Liver (tissue), 9 donors: ENCODE measurements around the gene SLA2. TPM values are rescaled to one million over a fixed set of nuclear protein-coding genes. Genes with fewer than 3 reads are reported as not detected.

Experiments
- DNase-seq: peaks from one replicate; pipeline ENCODE4 v3.0.0-alpha.2; 2017; ENCODE audit warnings: low spot score
- H3K27ac ChIP-seq, 2 donors: one replicate each; pipeline ENCODE4 v1.7.0; 2013; ENCODE audit warnings: inconsistent platforms in 2 of 2, low read length in 2 of 2, control low read depth in 1 of 2, low read depth in 1 of 2, mild to moderate bottlenecking in 1 of 2
- H3K27me3 ChIP-seq, 4 donors: one replicate each; pipeline versions ENCODE4 v1.6.1 to v1.7.0; 2013; ENCODE audit warnings: low read length in 3 of 4, inconsistent platforms in 1 of 4, mild to moderate bottlenecking in 1 of 4, moderate library complexity in 1 of 4; ENCODE audit not compliant: control insufficient read depth in 4 of 4, insufficient read depth in 4 of 4
- H3K36me3 ChIP-seq, 4 donors: one replicate each; pipeline versions ENCODE4 v1.6.1 to v1.7.0; 2013; ENCODE audit warnings: low read length in 3 of 4, mild to moderate bottlenecking in 3 of 4, low read depth in 1 of 4, moderate library complexity in 1 of 4; ENCODE audit not compliant: control insufficient read depth in 4 of 4, insufficient read depth in 3 of 4
- H3K4me1 ChIP-seq, 4 donors: one replicate each; pipeline versions ENCODE4 v1.6.1 to v1.7.0; 2013; ENCODE audit warnings: low read length in 3 of 4, mild to moderate bottlenecking in 3 of 4, moderate library complexity in 1 of 4; ENCODE audit not compliant: control insufficient read depth in 4 of 4, insufficient read depth in 4 of 4
- H3K4me3 ChIP-seq, 3 donors: one replicate each; pipeline versions ENCODE4 v1.6.1 to v1.7.0; 2013; ENCODE audit warnings: low read length in 3 of 3, control low read depth in 1 of 3, low read depth in 1 of 3, mild to moderate bottlenecking in 1 of 3
- H3K9ac ChIP-seq, 2 donors: one replicate each; pipeline ENCODE4 v1.7.0; 2013; ENCODE audit warnings: low read length in 2 of 2, mild to moderate bottlenecking in 2 of 2, moderate library complexity in 2 of 2, control low read depth in 1 of 2, low read depth in 1 of 2
- H3K9me3 ChIP-seq, 4 donors: one replicate each; pipeline versions ENCODE4 v1.6.1 to v1.7.0; 2013; ENCODE audit warnings: low read length in 3 of 4; ENCODE audit not compliant: control insufficient read depth in 4 of 4
- EGR1 ChIP-seq, 2 donors: IDR thresholded peaks; 2 replicates each; pipeline ENCODE4 v1.6.1; 2016 to 2018; ENCODE audit warnings: antibody characterized with exemption in 2 of 2, low read depth in 2 of 2
- FOXA1 ChIP-seq: IDR thresholded peaks from 2 replicates; pipeline ENCODE4 v1.6.1; 2016; ENCODE audit warnings: antibody characterized with exemption
- FOXA2 ChIP-seq: IDR thresholded peaks from 2 replicates; pipeline ENCODE4 v1.6.1; 2016; ENCODE audit warnings: antibody characterized with exemption
- GABPA ChIP-seq, 2 donors: IDR thresholded peaks in 1 of 2; conservative IDR thresholded peaks in 1 of 2; 2 replicates each; pipeline ENCODE4 v1.6.1; 2016; ENCODE audit warnings: antibody characterized with exemption in 2 of 2, mild to moderate bottlenecking in 1 of 2, moderate library complexity in 1 of 2
- HNF4A ChIP-seq, 2 donors: conservative IDR thresholded peaks; 2 replicates each; pipeline ENCODE4 v1.6.1; 2016; ENCODE audit warnings: antibody characterized with exemption in 2 of 2, mild to moderate bottlenecking in 2 of 2
- HNF4G ChIP-seq: IDR thresholded peaks from 2 replicates; pipeline ENCODE4 v1.6.1; 2016; ENCODE audit warnings: antibody characterized with exemption
- JUND ChIP-seq, 2 donors: IDR thresholded peaks; 2 replicates each; pipeline ENCODE4 v1.6.1; 2016; ENCODE audit warnings: antibody characterized with exemption in 2 of 2
- NR2F2 ChIP-seq: IDR thresholded peaks from 2 replicates; pipeline ENCODE4 v1.6.1; 2016; ENCODE audit warnings: antibody characterized with exemption
- RAD21 ChIP-seq, 2 donors: IDR thresholded peaks; 2 replicates each; pipeline ENCODE4 v1.6.1; 2016; ENCODE audit warnings: antibody characterized with exemption in 2 of 2, mild to moderate bottlenecking in 2 of 2
- RXRA ChIP-seq, 2 donors: IDR thresholded peaks; 2 replicates each; pipeline ENCODE4 v1.6.1; 2017 to 2018; ENCODE audit warnings: antibody characterized with exemption in 2 of 2, mild to moderate bottlenecking in 1 of 2
- SP1 ChIP-seq: IDR thresholded peaks from 2 replicates; pipeline ENCODE4 v1.6.1; 2018; ENCODE audit warnings: antibody characterized with exemption, mild to moderate bottlenecking
- TAF1 ChIP-seq: conservative IDR thresholded peaks from 2 replicates; pipeline ENCODE4 v1.6.1; 2016; ENCODE audit warnings: antibody characterized with exemption, mild to moderate bottlenecking
- YY1 ChIP-seq: IDR thresholded peaks from 2 replicates; pipeline ENCODE4 v1.6.1; 2016; ENCODE audit warnings: antibody characterized with exemption, mild to moderate bottlenecking
- WGBS: extraction: QIAGEN DNeasy Blood & Tissue Kit; methylation state at CpG from one replicate; pipeline ENCODE4 v1.1.7; 2013; 5-methylcytosine and 5-hydroxymethylcytosine counted together
- polyA plus RNA-seq, 2 donors: library from polyadenylated mRNA; stranded (reverse) in 1 of 2; unstranded in 1 of 2; fragments of 200-250 nt in 1 of 2; fragments of >200 nt in 1 of 2; fragmentation: Nextera tagmentation in 1 of 2; extraction: Ambion mirVana in 1 of 2; gene quantifications; one replicate each; pipeline versions ENCODE4 v1.2.1 to v1.2.3, GENCODE V29; 2013 to 2015
- total RNA-seq, 2 donors: library from RNA; depleted of rRNA; stranded (reverse); fragments of >200 nt; gene quantifications; one replicate each; pipeline ENCODE4 v1.2.3, GENCODE V29; 2014
- TF ChIP-seq, protein P1 (sequence below): IDR thresholded peaks from 2 replicates; pipeline ENCODE4 v1.6.1; 2016; ENCODE audit warnings: antibody characterized with exemption
- TF ChIP-seq, protein P2 (sequence below): IDR thresholded peaks from 2 replicates; pipeline ENCODE4 v1.6.1; 2016; ENCODE audit warnings: antibody characterized with exemption
- TF ChIP-seq, protein P3 (sequence below): IDR thresholded peaks from 2 replicates; pipeline ENCODE4 v1.6.1; 2016; ENCODE audit warnings: antibody characterized with exemption
- TF ChIP-seq, protein P4 (sequence below): fragments of 150-350 bp; IDR thresholded peaks from 2 replicates; pipeline ENCODE4 v1.5.1; 2017; ENCODE audit warnings: improper control_type of control experiment, low read depth, low read length; ENCODE audit not compliant: missing input control
- TF ChIP-seq, protein P5 (sequence below): IDR thresholded peaks from 2 replicates; pipeline ENCODE4 v1.6.1; 2016; ENCODE audit warnings: antibody characterized with exemption, mild to moderate bottlenecking
- donor health status: healthy.
- donor health status: healthy.
- donor health status: healthy.
- donor health status: healthy.
- donor health status: healthy.

The SLA2 gene
- total and polyA plus RNA-seq, 4 donors = 0.18 to 1.6 (median 0.41) TPM

DNA sequence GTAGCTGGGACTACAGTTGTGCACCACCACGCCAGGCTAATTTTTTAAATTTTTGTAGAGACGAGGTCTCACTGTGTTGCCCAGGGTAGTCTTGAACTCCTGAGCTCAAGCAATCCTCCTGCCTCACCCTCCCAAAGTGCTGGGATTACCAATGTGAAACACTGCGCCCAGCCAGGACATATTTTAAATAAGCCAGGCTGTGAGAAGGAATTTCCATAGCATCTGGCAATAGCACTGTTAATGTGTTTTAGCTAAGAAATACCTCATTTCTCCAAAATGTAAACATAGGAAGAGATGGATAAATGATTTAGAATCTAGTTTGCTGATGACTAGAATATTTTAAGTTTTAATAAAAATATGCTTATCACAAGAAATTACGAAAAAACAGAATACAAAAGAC, 27.0 kb upstream of the SLA2 start (continued):
- TF ChIP-seq, protein P1, sequence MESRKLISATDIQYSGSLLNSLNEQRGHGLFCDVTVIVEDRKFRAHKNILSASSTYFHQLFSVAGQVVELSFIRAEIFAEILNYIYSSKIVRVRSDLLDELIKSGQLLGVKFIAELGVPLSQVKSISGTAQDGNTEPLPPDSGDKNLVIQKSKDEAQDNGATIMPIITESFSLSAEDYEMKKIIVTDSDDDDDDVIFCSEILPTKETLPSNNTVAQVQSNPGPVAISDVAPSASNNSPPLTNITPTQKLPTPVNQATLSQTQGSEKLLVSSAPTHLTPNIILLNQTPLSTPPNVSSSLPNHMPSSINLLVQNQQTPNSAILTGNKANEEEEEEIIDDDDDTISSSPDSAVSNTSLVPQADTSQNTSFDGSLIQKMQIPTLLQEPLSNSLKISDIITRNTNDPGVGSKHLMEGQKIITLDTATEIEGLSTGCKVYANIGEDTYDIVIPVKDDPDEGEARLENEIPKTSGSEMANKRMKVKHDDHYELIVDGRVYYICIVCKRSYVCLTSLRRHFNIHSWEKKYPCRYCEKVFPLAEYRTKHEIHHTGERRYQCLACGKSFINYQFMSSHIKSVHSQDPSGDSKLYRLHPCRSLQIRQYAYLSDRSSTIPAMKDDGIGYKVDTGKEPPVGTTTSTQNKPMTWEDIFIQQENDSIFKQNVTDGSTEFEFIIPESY = no peak
- no peak for TF ChIP-seq SP1

DNA sequence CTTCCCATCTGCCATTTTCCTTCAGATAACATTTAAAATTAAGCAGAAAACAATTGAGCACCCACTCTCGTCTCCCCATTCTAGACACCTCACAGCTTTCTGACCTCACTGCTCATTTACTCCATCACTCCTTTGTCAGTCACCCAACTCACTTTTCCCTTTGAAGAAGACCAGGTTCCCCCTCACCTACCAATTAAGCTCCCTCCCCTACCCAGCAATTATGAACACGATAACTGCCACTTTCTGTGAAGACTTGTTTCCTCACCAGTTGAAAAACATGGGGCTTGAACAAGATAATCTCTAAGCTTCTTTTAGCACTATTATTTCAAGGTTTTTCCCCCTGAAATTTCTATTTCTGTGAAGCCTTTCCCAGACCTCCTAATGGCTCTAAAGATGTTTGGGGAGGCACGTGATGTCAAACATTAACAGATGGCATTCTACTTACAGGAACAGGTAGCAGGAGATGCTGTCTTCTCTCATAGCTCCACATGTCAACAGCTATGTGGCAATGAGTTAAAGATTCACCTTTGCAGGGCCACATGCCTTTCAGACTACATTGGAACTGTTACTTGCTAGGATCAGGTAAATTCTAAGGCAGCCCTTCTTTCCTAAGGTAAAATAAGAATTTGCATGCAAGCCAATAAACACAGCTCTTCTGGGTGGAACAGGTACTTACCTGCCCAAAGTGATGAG, 24.8 kb upstream of the SLA2 start:
- Histone ChIP-seq H3K9ac (no peak overlapping the region), H3K27ac (no peak overlapping the region), H3K36me3 (peaks cover 0 to 7% (median 2%) of the 10 kb centered on the region in 4 donors), H3K4me3 (no peak overlapping the region), H3K4me1 (peaks cover 0 to 1% (median 0%) of the 10 kb centered on the region in 4 donors), H3K9me3 (no peaks in the 10 kb centered on the region), H3K27me3 (no peaks in the 10 kb centered on the region)
- WGBS = 93% methylated on average over 3 of the region's 3 CpGs
- no peak for DNase-seq
- TF ChIP-seq, protein P2, sequence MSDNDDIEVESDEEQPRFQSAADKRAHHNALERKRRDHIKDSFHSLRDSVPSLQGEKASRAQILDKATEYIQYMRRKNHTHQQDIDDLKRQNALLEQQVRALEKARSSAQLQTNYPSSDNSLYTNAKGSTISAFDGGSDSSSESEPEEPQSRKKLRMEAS = no peak
- TF ChIP-seq, protein P1 = no peak
- TF ChIP-seq TAF1 = no peak
- no peak for TF ChIP-seq YY1
- TF ChIP-seq, protein P3, sequence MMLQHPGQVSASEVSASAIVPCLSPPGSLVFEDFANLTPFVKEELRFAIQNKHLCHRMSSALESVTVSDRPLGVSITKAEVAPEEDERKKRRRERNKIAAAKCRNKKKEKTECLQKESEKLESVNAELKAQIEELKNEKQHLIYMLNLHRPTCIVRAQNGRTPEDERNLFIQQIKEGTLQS = no peak
- TF ChIP-seq RXRA (IDR thresholded peaks at IDR 0.05) = no peak
- TF ChIP-seq, protein P4, sequence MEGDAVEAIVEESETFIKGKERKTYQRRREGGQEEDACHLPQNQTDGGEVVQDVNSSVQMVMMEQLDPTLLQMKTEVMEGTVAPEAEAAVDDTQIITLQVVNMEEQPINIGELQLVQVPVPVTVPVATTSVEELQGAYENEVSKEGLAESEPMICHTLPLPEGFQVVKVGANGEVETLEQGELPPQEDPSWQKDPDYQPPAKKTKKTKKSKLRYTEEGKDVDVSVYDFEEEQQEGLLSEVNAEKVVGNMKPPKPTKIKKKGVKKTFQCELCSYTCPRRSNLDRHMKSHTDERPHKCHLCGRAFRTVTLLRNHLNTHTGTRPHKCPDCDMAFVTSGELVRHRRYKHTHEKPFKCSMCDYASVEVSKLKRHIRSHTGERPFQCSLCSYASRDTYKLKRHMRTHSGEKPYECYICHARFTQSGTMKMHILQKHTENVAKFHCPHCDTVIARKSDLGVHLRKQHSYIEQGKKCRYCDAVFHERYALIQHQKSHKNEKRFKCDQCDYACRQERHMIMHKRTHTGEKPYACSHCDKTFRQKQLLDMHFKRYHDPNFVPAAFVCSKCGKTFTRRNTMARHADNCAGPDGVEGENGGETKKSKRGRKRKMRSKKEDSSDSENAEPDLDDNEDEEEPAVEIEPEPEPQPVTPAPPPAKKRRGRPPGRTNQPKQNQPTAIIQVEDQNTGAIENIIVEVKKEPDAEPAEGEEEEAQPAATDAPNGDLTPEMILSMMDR = no peak
- TF ChIP-seq, protein P5, sequence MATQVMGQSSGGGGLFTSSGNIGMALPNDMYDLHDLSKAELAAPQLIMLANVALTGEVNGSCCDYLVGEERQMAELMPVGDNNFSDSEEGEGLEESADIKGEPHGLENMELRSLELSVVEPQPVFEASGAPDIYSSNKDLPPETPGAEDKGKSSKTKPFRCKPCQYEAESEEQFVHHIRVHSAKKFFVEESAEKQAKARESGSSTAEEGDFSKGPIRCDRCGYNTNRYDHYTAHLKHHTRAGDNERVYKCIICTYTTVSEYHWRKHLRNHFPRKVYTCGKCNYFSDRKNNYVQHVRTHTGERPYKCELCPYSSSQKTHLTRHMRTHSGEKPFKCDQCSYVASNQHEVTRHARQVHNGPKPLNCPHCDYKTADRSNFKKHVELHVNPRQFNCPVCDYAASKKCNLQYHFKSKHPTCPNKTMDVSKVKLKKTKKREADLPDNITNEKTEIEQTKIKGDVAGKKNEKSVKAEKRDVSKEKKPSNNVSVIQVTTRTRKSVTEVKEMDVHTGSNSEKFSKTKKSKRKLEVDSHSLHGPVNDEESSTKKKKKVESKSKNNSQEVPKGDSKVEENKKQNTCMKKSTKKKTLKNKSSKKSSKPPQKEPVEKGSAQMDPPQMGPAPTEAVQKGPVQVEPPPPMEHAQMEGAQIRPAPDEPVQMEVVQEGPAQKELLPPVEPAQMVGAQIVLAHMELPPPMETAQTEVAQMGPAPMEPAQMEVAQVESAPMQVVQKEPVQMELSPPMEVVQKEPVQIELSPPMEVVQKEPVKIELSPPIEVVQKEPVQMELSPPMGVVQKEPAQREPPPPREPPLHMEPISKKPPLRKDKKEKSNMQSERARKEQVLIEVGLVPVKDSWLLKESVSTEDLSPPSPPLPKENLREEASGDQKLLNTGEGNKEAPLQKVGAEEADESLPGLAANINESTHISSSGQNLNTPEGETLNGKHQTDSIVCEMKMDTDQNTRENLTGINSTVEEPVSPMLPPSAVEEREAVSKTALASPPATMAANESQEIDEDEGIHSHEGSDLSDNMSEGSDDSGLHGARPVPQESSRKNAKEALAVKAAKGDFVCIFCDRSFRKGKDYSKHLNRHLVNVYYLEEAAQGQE = no peak
- no peak for TF ChIP-seq FOXA2
- no peak for TF ChIP-seq EGR1 (IDR thresholded peaks at IDR 0.05; ENCODE audit: low read depth in 2 of 2)
- no peak for TF ChIP-seq SP1
- TF ChIP-seq RAD21 (IDR thresholded peaks at IDR 0.05) = no peak
- TF ChIP-seq HNF4G = no peak
- TF ChIP-seq HNF4A (conservative IDR thresholded peaks at IDR 0.05) = no peak
- no peak for TF ChIP-seq JUND (IDR thresholded peaks at IDR 0.05)
- TF ChIP-seq GABPA (IDR thresholded peaks at IDR 0.05 in 1 of 2, conservative IDR thresholded peaks at IDR 0.05 in 1 of 2) = no peak
- no peak for TF ChIP-seq FOXA1
- TF ChIP-seq NR2F2 = no peak
